ENCODE results near the gene FOLR2. TPM values are rescaled to one million over a fixed set of nuclear protein-coding genes. Genes with fewer than 3 reads are reported as not detected.

The FOLR2 gene
- total RNA-seq, 1 experiment from 2014 or later: not detected

GRCh38 chr11:72254299-72254993, 37.9 kb downstream of the FOLR2 start:
- Histone ChIP-seq H3K9me3 (ENCODE audit: control insufficient read depth in 1 of 2, insufficient read depth in 1 of 2, low read depth in 1 of 2, low read length in 2 of 2) (no peaks in the 10 kb centered on the region), H3K9ac (ENCODE audit: low read length) (no peak overlapping the region), H3K27me3 (ENCODE audit: insufficient read depth, low read length) (no peaks in the 10 kb centered on the region), H4K20me1 (ENCODE audit: insufficient read depth) (no peaks in the 10 kb centered on the region), H3K4me2 (ENCODE audit: low read length) (no peak overlapping the region), H3K27ac (ENCODE audit: low read depth, low read length) (no peak overlapping the region), H3K79me2 (ENCODE audit: insufficient read depth, low read length) (no peaks in the 10 kb centered on the region), H2AFZ (ENCODE audit: low read depth, low read length, poor library complexity, severe bottlenecking) (no peak overlapping the region), H3K36me3 (ENCODE audit: control insufficient read depth in 1 of 2, insufficient read depth in 2 of 2, low read length in 2 of 2) (no peaks in the 10 kb centered on the region), H3K4me3 (replicated peaks in 1 of 2; ENCODE audit: low read depth in 1 of 2, low read length in 2 of 2) (no peak overlapping the region), H3K4me1 (ENCODE audit: control insufficient read depth in 1 of 2, insufficient read depth in 2 of 2, low read length in 2 of 2) (no peaks in the 10 kb centered on the region), H3K9me2 (ENCODE audit: insufficient read depth) (no peaks in the 10 kb centered on the region)
- no peak for TF ChIP-seq SP1 (IDR thresholded peaks at IDR 0.05; ENCODE audit: low read depth)
- no peak for TF ChIP-seq SRF (IDR thresholded peaks at IDR 0.05; ENCODE audit: low read depth)
- no peak for TF ChIP-seq FOSL1 (IDR thresholded peaks at IDR 0.05; ENCODE audit: low read depth)
- no peak for TF ChIP-seq JUND (IDR thresholded peaks at IDR 0.05)
- TF ChIP-seq ZNF274 (IDR thresholded peaks at IDR 0.05; ENCODE audit: low read depth, low read length): no peak
- no peak for TF ChIP-seq EZH2phosphoT487 (IDR thresholded peaks at IDR 0.05; ENCODE audit: borderline replicate concordance)
- no peak for TF ChIP-seq POLR2AphosphoS5 (IDR thresholded peaks at IDR 0.05; ENCODE audit: low read depth, low read length)
- no peak for ATAC-seq
- no peak for DNase-seq (ENCODE audit: low read depth, low spot score)
- intact Hi-C loops (cut with micrococcal nuclease): no loop called here
- no TSS peak for BruUV-seq (replicated peaks)
- ChIA-PET POLR2A (no interaction called here), CTCF (interaction anchor here (0.9 kb wide), 1 partner anchor 16 kb away, joined by 3 read pairs; no protein-coding TSS in a partner anchor), RAD21 (ENCODE audit: low non-redundant PET in 1 of 2, low total read pairs in 2 of 2, uncharacterized antibody in 2 of 2, unreplicated experiment in 2 of 2) (no interaction called here)

GRCh38 chr11:72257570-72257969, 41.0 kb downstream of the FOLR2 start:
- Histone ChIP-seq H3K9me3 (ENCODE audit: control insufficient read depth in 1 of 2, insufficient read depth in 1 of 2, low read depth in 1 of 2, low read length in 2 of 2) (no peaks in the 10 kb centered on the region), H3K9me2 (ENCODE audit: insufficient read depth) (no peaks in the 10 kb centered on the region), H4K20me1 (ENCODE audit: insufficient read depth) (no peaks in the 10 kb centered on the region), H3K4me3 (replicated peaks in 1 of 2; ENCODE audit: low read depth in 1 of 2, low read length in 2 of 2) (no peak overlapping the region), H3K79me2 (ENCODE audit: insufficient read depth, low read length) (no peaks in the 10 kb centered on the region), H3K27ac (ENCODE audit: low read depth, low read length) (no peak overlapping the region), H3K36me3 (ENCODE audit: control insufficient read depth in 1 of 2, insufficient read depth in 2 of 2, low read length in 2 of 2) (no peaks in the 10 kb centered on the region), H3K9ac (ENCODE audit: low read length) (no peak overlapping the region), H3K4me2 (ENCODE audit: low read length) (no peak overlapping the region), H3K4me1 (ENCODE audit: control insufficient read depth in 1 of 2, insufficient read depth in 2 of 2, low read length in 2 of 2) (no peaks in the 10 kb centered on the region), H3K27me3 (ENCODE audit: insufficient read depth, low read length) (no peaks in the 10 kb centered on the region), H2AFZ (ENCODE audit: low read depth, low read length, poor library complexity, severe bottlenecking) (no peak overlapping the region)
- BruUV-seq (replicated peaks): no TSS peak
- ChIA-PET POLR2A (no interaction called here), CTCF (no interaction called here), RAD21 (ENCODE audit: low non-redundant PET in 1 of 2, low total read pairs in 2 of 2, uncharacterized antibody in 2 of 2, unreplicated experiment in 2 of 2) (no interaction called here)
- ATAC-seq (no peak), DNase-seq (ENCODE audit: low read depth, low spot score) (no peak)
- intact Hi-C loops (cut with micrococcal nuclease): no loop called here
- TF ChIP-seq CBX3 (IDR thresholded peaks at IDR 0.05; ENCODE audit: low read depth) (no peak), SIN3A (IDR thresholded peaks at IDR 0.05; ENCODE audit: low read depth) (no peak), POLR2AphosphoS5 (IDR thresholded peaks at IDR 0.05; ENCODE audit: low read depth, low read length) (no peak), CTCF (IDR thresholded peaks at IDR 0.05 in 2 of 3, conservative IDR thresholded peaks at IDR 0.05 in 1 of 3; ENCODE audit: borderline replicate concordance in 1 of 3, insufficient read depth in 1 of 3, low read depth in 2 of 3, low read length in 2 of 3) (no peak), SRF (IDR thresholded peaks at IDR 0.05; ENCODE audit: low read depth) (no peak), FOSL1 (IDR thresholded peaks at IDR 0.05; ENCODE audit: low read depth) (no peak), MAX (IDR thresholded peaks at IDR 0.05) (no peak), CEBPB (IDR thresholded peaks at IDR 0.05; ENCODE audit: low read depth) (no peak), JUND (IDR thresholded peaks at IDR 0.05) (no peak), ZFX (IDR thresholded peaks at IDR 0.05) (no peak)
